Measurements from ENCODE around the gene GATAD2B.
A peak's percentile ranks its signal among the peaks of the same experiment; 100 is the strongest.

Gene GATAD2B

GRCh38 chr1:153951801-153952200 is 29.0 kb upstream of the GATAD2B start:
- no peak for DNase-seq (ENCODE audit: low read depth in 2 of 2)

- DNase-seq (ENCODE audit: low read depth in 2 of 2): no peak
Observed at GRCh38 chr1:153951183-153951582, 28.4 kb upstream of the GATAD2B start.

- DNase-seq (ENCODE audit: low read depth in 2 of 2): peak in 1 of 2 donors; percentile 63
Observed at GRCh38 chr1:153946622-153947241, 24.0 kb upstream of the GATAD2B start, which contains the start of gene DENND4B. TSS of gene DENND4B (minus strand) at chr1:153946718. CDS start at chr1:153944374, 2,344 bp downstream.

- DNase-seq (ENCODE audit: low read depth in 2 of 2): peak; percentile 48 to 61
Observed at GRCh38 chr1:153945795-153946621, 23.2 kb upstream of the GATAD2B start.

- peak; percentile 57 to 68 for DNase-seq (ENCODE audit: low read depth in 2 of 2)
Observed at GRCh38 chr1:153945131-153945794, 22.5 kb upstream of the GATAD2B start.

- DNase-seq (ENCODE audit: low read depth in 2 of 2): no peak
Observed at GRCh38 chr1:153944827-153945117, 22.0 kb upstream of the GATAD2B start.

- no peak for DNase-seq (ENCODE audit: low read depth in 2 of 2)
Observed at GRCh38 chr1:153944005-153944826, 21.4 kb upstream of the GATAD2B start.

GRCh38 chr1:153942766-153943549 is 20.2 kb upstream of the GATAD2B start:
- DNase-seq (ENCODE audit: low read depth in 2 of 2): no peak

- DNase-seq (ENCODE audit: low read depth in 2 of 2): no peak
Observed at GRCh38 chr1:153941826-153942725, 19.3 kb upstream of the GATAD2B start.

- no peak for DNase-seq (ENCODE audit: low read depth in 2 of 2)
Observed at GRCh38 chr1:153940756-153941155, 18.0 kb upstream of the GATAD2B start.

GRCh38 chr1:153939476-153939875 is 16.7 kb upstream of the GATAD2B start:
- DNase-seq (ENCODE audit: low read depth in 2 of 2): no peak

- DNase-seq (ENCODE audit: low read depth in 2 of 2): no peak
Observed at GRCh38 chr1:153938996-153939395, 16.2 kb upstream of the GATAD2B start.

GRCh38 chr1:153937331-153937730 is 14.6 kb upstream of the GATAD2B start:
- no peak for DNase-seq (ENCODE audit: low read depth in 2 of 2)

GRCh38 chr1:153936011-153936802 is 13.4 kb upstream of the GATAD2B start:
- no peak for DNase-seq (ENCODE audit: low read depth in 2 of 2)

- no peak for DNase-seq (ENCODE audit: low read depth in 2 of 2)
Observed at GRCh38 chr1:153934746-153935145, 12.0 kb upstream of the GATAD2B start.

- DNase-seq (ENCODE audit: low read depth in 2 of 2): no peak
Observed at GRCh38 chr1:153933955-153934354, 11.2 kb upstream of the GATAD2B start.

GRCh38 chr1:153933430-153933829 is 10.7 kb upstream of the GATAD2B start:
- DNase-seq (ENCODE audit: low read depth in 2 of 2): no peak

- no peak for DNase-seq (ENCODE audit: low read depth in 2 of 2)
Observed at GRCh38 chr1:153932156-153933131, 9.7 kb upstream of the GATAD2B start.
